ENCODE data around the gene MVD.

DNA sequence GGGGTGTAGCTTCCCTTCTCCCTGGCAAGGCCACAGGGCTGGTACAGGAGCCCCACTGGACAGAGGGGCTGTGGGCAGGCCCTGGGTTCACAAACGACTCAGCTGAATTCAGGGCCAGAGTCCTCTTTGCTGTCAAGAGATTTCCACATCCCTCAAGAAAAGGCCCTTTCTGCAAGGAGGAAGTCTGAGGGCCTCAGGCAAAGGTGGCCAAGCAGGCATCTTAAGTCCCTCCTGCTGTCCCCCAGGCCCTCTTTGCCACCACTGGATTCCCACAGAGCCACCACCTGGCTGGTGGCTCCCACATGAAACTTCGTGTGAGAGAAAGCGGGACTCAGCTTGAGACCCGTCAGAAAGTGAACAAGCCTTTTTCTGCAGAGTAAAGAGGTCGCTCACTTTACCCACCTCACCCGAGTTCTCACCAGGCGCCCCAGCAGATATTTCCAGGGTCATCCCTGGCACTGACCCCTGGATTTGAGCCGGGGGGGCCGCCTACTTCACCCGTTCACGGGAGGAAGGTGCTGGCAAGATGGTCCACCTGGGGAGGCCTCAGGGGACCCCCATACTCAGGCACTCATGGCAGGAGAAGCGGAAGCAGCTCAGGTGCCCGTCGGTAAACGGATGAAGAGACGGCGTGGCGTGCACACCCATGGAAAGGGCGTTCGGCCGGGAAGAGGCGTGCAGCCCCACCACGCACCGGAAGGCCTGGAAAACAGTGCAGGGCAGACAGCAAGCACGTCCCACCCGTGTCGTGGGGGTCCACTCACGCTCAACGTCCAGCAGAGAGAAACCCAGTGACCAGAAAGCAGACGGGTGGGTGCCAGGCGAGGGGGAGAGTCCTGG, 39.7 kb upstream of the MVD start:
- TF ChIP-seq, protein P1, sequence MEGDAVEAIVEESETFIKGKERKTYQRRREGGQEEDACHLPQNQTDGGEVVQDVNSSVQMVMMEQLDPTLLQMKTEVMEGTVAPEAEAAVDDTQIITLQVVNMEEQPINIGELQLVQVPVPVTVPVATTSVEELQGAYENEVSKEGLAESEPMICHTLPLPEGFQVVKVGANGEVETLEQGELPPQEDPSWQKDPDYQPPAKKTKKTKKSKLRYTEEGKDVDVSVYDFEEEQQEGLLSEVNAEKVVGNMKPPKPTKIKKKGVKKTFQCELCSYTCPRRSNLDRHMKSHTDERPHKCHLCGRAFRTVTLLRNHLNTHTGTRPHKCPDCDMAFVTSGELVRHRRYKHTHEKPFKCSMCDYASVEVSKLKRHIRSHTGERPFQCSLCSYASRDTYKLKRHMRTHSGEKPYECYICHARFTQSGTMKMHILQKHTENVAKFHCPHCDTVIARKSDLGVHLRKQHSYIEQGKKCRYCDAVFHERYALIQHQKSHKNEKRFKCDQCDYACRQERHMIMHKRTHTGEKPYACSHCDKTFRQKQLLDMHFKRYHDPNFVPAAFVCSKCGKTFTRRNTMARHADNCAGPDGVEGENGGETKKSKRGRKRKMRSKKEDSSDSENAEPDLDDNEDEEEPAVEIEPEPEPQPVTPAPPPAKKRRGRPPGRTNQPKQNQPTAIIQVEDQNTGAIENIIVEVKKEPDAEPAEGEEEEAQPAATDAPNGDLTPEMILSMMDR (conservative IDR thresholded peaks at IDR 0.05 in 1 of 2, IDR thresholded peaks at IDR 0.05 in 1 of 2; ENCODE audit: extremely low read depth in 1 of 2, insufficient read depth in 1 of 2, low read depth in 1 of 2, low read length in 2 of 2), result no peak
- no peak for TF ChIP-seq EZH2 (IDR thresholded peaks at IDR 0.05; ENCODE audit: borderline replicate concordance, low read length)
